SK-N-SH treated with all-trans-retinoic acid at 6 μM for 48 hours (cell line): ENCODE results near the gene NAT8.
"Not testable (repeated sequence)": the region's sequence is repeated elsewhere in the genome, so short reads cannot be mapped to it uniquely, and the experiment has no call there.

Source experiments
- ATAC-seq: fragments of 200-7000 bp; cut with Tn5 transposase; 3 replicates; pipeline ENCODE4 v1.9.1; 2020; ENCODE audit warnings: mild to moderate bottlenecking, moderate library complexity
- ARNTL ChIP-seq: fragments of 450-650 bp; formaldehyde crosslinking; IDR thresholded peaks from 2 replicates; pipeline ENCODE4 v1.5.0; 2020; ENCODE audit warnings: low read depth, mild to moderate bottlenecking, moderate library complexity, borderline replicate concordance
- BACH2 ChIP-seq: fragments of 250-450 bp; sonication (Bioruptor Pico); IDR thresholded peaks from 2 replicates; pipeline ENCODE4 v1.9.0; 2021; ENCODE audit warnings: mild to moderate bottlenecking, borderline replicate concordance
- CREB5 ChIP-seq: fragments of 250-450 bp; sonication (Bioruptor Pico); IDR thresholded peaks from 2 replicates; pipeline ENCODE4 v1.5.1; 2020; ENCODE audit warnings: low read depth, mild to moderate bottlenecking, moderate library complexity
- CSDC2 ChIP-seq: fragments of 250-450 bp; sonication (Bioruptor Pico); IDR thresholded peaks from 2 replicates; pipeline ENCODE4 v1.5.0; 2020; ENCODE audit warnings: mild to moderate bottlenecking, moderate library complexity
- CSRNP3 ChIP-seq: fragments of 250-450 bp; sonication (Bioruptor Pico); IDR thresholded peaks from 2 replicates; pipeline ENCODE4 v1.5.1; 2021; ENCODE audit warnings: mild to moderate bottlenecking, moderate library complexity
- ESRRG ChIP-seq: fragments of 250-450 bp; sonication (Bioruptor Pico); IDR thresholded peaks from 2 replicates; pipeline ENCODE4 v1.6.1; 2021; ENCODE audit warnings: mild to moderate bottlenecking
- ISL1 ChIP-seq: fragments of 250-450 bp; sonication (Bioruptor Pico); IDR thresholded peaks from 2 replicates; pipeline ENCODE4 v2.1.2; 2022; ENCODE audit warnings: mild to moderate bottlenecking, moderate library complexity
- OSR1 ChIP-seq: fragments of 250-450 bp; sonication (Bioruptor Pico); IDR thresholded peaks from 2 replicates; pipeline ENCODE4 v1.8.0; 2022; ENCODE audit warnings: moderate library complexity, mild to moderate bottlenecking, inconsistent platforms
- PATZ1 ChIP-seq: fragments of 250-450 bp; sonication (Bioruptor Pico); IDR thresholded peaks from 2 replicates; pipeline ENCODE4 v1.8.0; 2020; ENCODE audit warnings: mild to moderate bottlenecking, moderate library complexity, borderline replicate concordance
- POU6F1 ChIP-seq: fragments of 250-450 bp; sonication (Bioruptor Pico); IDR thresholded peaks from 2 replicates; pipeline ENCODE4 v1.8.0; 2021; ENCODE audit warnings: low read depth, mild to moderate bottlenecking, moderate library complexity, borderline replicate concordance
- PPARA ChIP-seq: fragments of 250-450 bp; sonication (Bioruptor Pico); IDR thresholded peaks from 2 replicates; pipeline ENCODE4 v1.5.0; 2020; ENCODE audit warnings: mild to moderate bottlenecking, borderline replicate concordance
- RARB ChIP-seq: fragments of 250-450 bp; sonication (Bioruptor Pico); IDR thresholded peaks from 2 replicates; pipeline ENCODE4 v1.8.0; 2021; ENCODE audit warnings: mild to moderate bottlenecking, moderate library complexity
- SNAI2 ChIP-seq: fragments of 250-450 bp; sonication (Bioruptor Pico); IDR thresholded peaks from 2 replicates; pipeline ENCODE4 v1.5.0; 2020; ENCODE audit warnings: mild to moderate bottlenecking, moderate library complexity
- TCF4 ChIP-seq: fragments of 250-450 bp; sonication (Bioruptor Pico); IDR thresholded peaks from 2 replicates; pipeline ENCODE4 v1.8.0; 2021; ENCODE audit warnings: mild to moderate bottlenecking, moderate library complexity, borderline replicate concordance
- TOX ChIP-seq: fragments of 250-450 bp; sonication (Bioruptor Pico); IDR thresholded peaks from 2 replicates; pipeline ENCODE4 v1.8.0; 2021; ENCODE audit warnings: mild to moderate bottlenecking, moderate library complexity, borderline replicate concordance
- TSHZ2 ChIP-seq: fragments of 250-450 bp; sonication (Bioruptor Pico); IDR thresholded peaks from 2 replicates; pipeline ENCODE4 v1.5.0; 2020; ENCODE audit warnings: mild to moderate bottlenecking, moderate library complexity
- ZC3H10 ChIP-seq: fragments of 250-450 bp; sonication (Bioruptor Pico); IDR thresholded peaks from 2 replicates; pipeline ENCODE4 v1.5.1; 2021; ENCODE audit warnings: mild to moderate bottlenecking, moderate library complexity
- ZFP3 ChIP-seq: fragments of 250-450 bp; sonication (Bioruptor Pico); IDR thresholded peaks from 2 replicates; pipeline ENCODE4 v1.5.0; 2020; ENCODE audit warnings: mild to moderate bottlenecking, moderate library complexity
- ZFP30 ChIP-seq: fragments of 450-650 bp; formaldehyde crosslinking; IDR thresholded peaks from 2 replicates; pipeline ENCODE4 v1.5.0; 2022; ENCODE audit warnings: mild to moderate bottlenecking, moderate library complexity
- ZNF565 ChIP-seq: fragments of 450-650 bp; formaldehyde crosslinking; conservative IDR thresholded peaks from 2 replicates; pipeline ENCODE4 v1.5.0; 2020; ENCODE audit warnings: low read depth, mild to moderate bottlenecking, moderate library complexity
- ZNF70 ChIP-seq: fragments of 450-650 bp; formaldehyde crosslinking; IDR thresholded peaks from 2 replicates; pipeline ENCODE4 v1.5.0; 2020; ENCODE audit warnings: mild to moderate bottlenecking, moderate library complexity
- ZNF8 ChIP-seq: fragments of 450-650 bp; formaldehyde crosslinking; IDR thresholded peaks from 2 replicates; pipeline ENCODE4 v1.5.0; 2020; ENCODE audit warnings: mild to moderate bottlenecking, moderate library complexity

The NAT8 gene

GRCh38 chr2:73654175-73654574 lies 12.0 kb upstream of the NAT8 start (continued):
- no peak for TF ChIP-seq PPARA (CRISPR knock-in tag)

GRCh38 chr2:73652348-73652747 lies 10.1 kb upstream of the NAT8 start:
- no peak for TF ChIP-seq ARNTL (CRISPR knock-in tag)
- no peak for TF ChIP-seq OSR1
- no peak for TF ChIP-seq ZFP30
- no peak for TF ChIP-seq RARB (CRISPR knock-in tag)
- no peak for TF ChIP-seq TSHZ2 (CRISPR knock-in tag)
- TF ChIP-seq CSDC2 (CRISPR knock-in tag): no peak
- TF ChIP-seq ISL1 (CRISPR knock-in tag): no peak
- no peak for TF ChIP-seq POU6F1 (CRISPR knock-in tag)
- no peak for TF ChIP-seq ZNF8 (CRISPR knock-in tag)
- no peak for TF ChIP-seq ZC3H10
- TF ChIP-seq ESRRG (CRISPR knock-in tag): no peak
- no peak for TF ChIP-seq ZNF70 (CRISPR knock-in tag)
- no peak for TF ChIP-seq ZNF565
- TF ChIP-seq CREB5 (CRISPR knock-in tag): no peak
- TF ChIP-seq PPARA (CRISPR knock-in tag): no peak
- ATAC-seq: no peak

GRCh38 chr2:73651591-73652230 lies 9.5 kb upstream of the NAT8 start:
- no peak for ATAC-seq
- TF ChIP-seq ESRRG (CRISPR knock-in tag) (no peak), CSDC2 (CRISPR knock-in tag) (no peak), ZFP3 (CRISPR knock-in tag) (no peak), ARNTL (CRISPR knock-in tag) (no peak)

GRCh38 chr2:73647690-73648089 lies 5.5 kb upstream of the NAT8 start:
- not testable (repeated sequence) for ATAC-seq

GRCh38 chr2:73641767-73642062 lies 507 bp downstream of the NAT8 start:
- TF ChIP-seq TOX (CRISPR knock-in tag): no peak
- no peak for TF ChIP-seq PATZ1
- no peak for TF ChIP-seq ARNTL (CRISPR knock-in tag)
- no peak for TF ChIP-seq PPARA (CRISPR knock-in tag)
- no peak for TF ChIP-seq ZNF70 (CRISPR knock-in tag)
- TF ChIP-seq CSRNP3 (CRISPR knock-in tag): no peak
- no peak for TF ChIP-seq TSHZ2 (CRISPR knock-in tag)
- TF ChIP-seq OSR1: no peak
- TF ChIP-seq CSDC2 (CRISPR knock-in tag): no peak
- no peak for TF ChIP-seq ZNF8 (CRISPR knock-in tag)
- TF ChIP-seq TCF4: no peak
- TF ChIP-seq ZFP30: no peak
- TF ChIP-seq BACH2 (CRISPR knock-in tag): no peak
- TF ChIP-seq ESRRG (CRISPR knock-in tag): no peak
- no peak for TF ChIP-seq ZC3H10
- no peak for TF ChIP-seq SNAI2 (CRISPR knock-in tag)
- ATAC-seq: no peak
